T-helper 2 cell treated with Interferon-gamma antibody and Interleukin-4, amounts not matched to agents 100 ng/mL and 5 ng/mL, for 36 hours (primary cell): ENCODE data around the gene MRFAP1. TPM values are rescaled to one million over a fixed set of nuclear protein-coding genes. Genes with fewer than 3 reads are reported as not detected.
"Not testable (repeated sequence)": the region's sequence is repeated elsewhere in the genome, so short reads cannot be mapped to it uniquely, and the experiment has no call there.

Source experiments
- intact Hi-C: fragments of 100-400 bp; cut with micrococcal nuclease; formaldehyde crosslinking; loops from one replicate; pipeline ENCODE4 v1.15.1; 2023
- total RNA-seq: library from RNA; stranded (reverse); gene quantifications from 2 replicates; pipeline ENCODE4 v1.2.3, GENCODE V29; 2022

Gene MRFAP1
- total RNA-seq, 1 donor from 2014 or later: 100 TPM

DNA sequence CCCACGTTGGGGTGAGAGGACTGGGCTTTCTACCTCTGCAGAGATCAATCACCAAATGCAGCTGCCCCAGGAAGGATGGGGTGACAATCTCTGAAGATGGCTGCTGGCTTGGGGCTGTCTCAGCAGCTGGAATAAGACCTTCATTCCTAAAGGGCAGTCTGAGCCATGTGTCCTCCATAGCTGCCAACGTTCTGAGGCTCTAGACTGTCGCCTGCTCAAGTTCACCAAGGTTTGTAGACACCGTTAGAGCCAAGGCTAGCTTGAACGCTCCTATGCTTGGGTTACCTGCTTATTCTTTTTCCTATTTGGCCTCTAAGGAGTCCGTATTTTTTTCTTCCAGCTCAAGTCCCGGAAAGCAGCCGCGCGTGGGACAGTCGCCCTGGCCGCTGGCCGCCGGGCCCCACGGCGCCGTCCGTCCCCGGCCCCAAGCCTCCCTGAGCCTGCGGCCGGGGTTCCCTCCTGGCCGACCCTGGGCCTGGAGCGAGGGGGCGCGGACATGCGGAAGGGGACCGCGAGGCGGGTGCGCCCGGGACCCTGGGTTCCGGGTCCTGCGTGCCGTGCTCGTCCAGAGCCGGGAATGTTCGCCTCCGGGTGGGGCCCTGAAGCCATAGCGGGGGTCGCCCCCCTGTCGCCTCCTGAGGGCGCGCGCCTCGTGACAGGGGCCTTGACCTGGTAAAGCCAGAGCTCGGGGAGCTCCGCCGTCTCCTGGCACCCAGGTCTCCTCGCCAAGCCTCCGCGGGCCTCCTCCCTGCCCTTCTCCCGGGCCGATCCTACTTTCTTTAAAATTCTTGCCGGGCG lies 23.3 kb downstream of the MRFAP1 start:
- intact Hi-C loops: no loop called here

DNA sequence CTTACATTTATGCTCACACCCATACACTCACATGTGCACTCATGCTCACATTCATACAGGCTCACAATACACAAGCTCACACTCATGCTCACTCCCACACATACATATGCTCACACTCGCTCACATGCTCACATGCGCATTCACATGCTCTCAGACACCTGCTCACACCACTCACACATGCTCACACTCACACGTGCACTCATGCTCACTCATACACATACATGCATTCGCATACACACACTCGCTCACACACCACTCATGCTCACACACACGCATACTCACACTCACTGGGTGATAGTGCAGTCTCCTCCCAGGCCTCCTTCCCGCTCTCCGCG lies 24.8 kb downstream of the MRFAP1 start:
- intact Hi-C loops: no loop called here

DNA sequence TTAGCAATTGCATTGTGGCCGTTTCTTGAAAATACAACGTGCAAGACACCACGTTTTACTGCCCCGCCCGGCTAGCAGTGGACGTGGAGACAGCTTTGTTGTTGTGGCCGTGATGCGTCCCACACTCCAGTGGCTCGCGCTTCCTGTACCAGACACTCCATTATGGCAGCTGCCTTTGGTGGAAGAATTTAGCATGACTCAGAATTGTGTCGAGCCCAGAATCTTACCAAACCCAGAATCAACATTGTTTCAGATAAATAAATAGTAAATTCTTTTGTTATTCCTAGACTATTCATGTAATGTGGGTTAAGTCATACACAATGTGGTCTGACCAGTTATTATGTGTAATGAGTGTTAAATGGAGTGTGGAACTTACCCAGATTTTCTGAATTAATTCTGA lies 27.9 kb downstream of the MRFAP1 start:
- intact Hi-C loops: no loop called here

DNA sequence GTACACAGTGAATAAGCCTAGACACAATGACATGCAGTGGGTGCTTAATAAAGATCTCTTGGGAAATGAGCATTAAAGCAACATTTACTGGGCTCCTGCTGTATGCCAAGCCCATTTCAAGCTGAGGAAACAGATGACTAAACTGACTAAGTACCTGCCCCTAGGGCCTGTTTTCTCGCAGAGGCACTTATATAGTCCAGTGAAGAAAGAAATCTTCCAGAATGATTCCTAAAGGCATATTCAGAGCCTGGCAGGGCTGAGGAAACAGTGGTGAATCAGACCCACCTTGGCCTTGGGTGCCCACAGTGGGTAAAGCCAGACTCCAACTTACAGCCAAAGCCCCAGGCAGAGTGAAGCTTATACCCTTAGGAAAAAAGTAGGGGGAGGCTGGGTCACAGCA lies 31.2 kb downstream of the MRFAP1 start:
- intact Hi-C loops: no loop called here

DNA sequence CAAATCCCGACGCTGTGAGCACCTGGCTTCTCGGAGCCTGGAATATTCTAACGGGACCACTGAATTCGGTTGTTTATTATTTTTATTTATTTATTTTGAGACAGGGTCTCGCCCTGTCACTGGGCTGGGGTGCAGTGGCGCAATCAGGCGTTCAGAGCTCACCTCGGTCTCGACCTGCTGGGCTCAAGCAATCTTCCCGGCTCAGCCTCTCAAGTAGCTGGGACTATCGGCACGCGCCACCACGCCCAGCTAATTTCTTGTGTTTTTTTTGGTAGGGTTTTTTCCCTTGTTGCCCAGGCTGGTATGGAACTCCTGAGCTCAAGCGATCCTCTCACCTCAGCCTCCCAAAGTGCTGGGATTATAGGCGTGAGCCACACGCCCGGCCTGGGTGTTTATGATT lies 31.6 kb downstream of the MRFAP1 start:
- intact Hi-C loops: no loop called here

DNA sequence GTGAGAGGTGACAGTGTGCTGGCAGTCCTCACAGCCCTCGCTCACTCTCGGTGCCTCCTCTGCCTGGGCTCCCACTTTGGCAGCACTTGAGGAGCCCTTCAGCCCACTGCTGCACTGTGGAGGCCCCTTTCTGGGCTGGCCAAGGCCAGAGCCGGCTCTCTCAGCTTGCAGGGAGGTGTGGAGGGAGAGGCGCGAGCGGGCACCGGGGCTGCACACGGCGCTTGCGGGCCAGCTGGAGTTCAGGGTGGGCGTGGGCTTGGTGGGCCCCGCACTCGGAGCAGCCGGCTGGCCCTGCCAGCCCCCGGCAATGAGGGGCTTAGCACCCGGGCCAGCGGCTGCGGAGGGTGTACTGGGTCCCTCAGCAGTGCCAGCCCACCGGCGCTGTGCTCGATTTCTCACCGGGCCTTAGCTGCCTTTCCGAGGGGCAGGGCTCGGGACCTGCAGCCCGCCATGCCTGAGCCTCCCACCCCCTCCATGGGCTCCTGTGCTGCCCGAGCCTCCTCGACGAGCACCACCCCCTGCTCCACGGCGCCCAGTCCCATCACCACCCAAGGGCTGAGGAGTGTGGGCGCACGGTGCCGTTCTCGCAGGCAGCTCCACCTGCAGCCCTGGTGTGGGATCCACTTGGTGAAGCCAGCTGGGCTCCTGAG lies 32.2 kb downstream of the MRFAP1 start:
- intact Hi-C loops: not testable (repeated sequence)

DNA sequence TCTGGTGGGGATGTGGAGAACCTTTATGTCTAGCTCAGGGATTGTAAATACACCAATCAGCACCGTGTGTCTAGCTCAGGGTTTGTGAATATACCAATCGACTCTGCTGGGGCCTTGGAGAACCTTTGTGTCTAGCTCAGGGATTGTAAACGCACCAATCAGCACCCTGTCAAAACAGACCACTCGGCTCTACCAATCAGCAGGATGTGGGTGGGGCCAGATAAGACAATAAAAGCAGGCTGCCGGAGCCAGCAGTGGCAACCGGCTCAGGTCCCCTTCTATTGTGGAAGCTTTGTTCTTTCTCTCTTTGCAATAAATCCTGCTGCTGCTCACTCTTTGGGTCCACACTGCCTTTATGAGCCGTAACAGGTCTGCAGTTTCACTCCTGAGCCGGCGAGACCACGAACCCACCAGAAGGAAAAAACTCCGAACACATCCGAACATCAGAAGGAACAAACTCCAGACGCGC lies 32.7 kb downstream of the MRFAP1 start:
- intact Hi-C loops: not testable (repeated sequence)

DNA sequence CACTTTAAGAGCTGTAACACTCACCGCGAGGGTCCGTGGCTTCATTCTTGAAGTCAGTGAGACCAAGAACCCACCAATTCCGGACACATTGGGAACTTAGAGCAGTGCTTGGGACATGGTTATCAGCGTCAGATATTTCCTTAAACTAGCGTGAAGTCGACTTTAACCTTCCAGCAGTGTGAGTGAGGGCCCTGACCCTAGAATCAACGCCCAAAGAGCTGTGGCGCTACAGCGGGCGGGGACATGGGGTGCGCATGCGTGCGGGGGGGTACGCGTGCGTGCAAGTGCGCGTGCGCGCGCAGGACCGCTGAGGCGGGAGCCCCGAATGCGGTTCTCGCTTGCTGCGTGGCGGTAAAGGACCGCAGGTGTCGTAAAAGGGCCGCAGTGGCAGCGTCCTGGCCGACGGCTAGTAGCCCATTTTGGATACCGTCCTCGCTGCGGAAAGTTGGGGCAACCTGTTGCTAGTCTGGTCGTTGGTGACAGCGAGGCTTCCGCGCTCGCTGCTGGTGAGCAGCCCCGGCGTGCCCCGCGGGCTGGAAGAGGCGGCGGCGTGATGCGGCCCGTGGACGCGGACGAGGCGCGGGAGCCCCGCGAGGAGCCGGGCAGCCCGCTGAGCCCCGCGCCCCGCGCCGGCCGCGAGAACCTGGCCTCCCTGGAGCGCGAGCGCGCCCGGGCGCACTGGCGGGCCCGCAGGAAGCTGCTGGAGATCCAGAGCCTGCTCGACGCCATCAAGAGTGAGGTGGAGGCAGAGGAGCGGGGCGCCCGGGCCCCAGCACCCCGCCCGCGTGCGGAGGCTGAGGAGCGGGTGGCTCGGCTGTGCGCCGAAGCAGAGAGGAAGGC lies 33.4 kb downstream of the MRFAP1 start:
- intact Hi-C loops: loop anchor here (1.0 kb wide), 8 partner anchors 15 to 394 kb away; partner anchors contain the start of genes BLOC1S4, GRPEL1, KIAA0232 and MRFAP1L1

DNA sequence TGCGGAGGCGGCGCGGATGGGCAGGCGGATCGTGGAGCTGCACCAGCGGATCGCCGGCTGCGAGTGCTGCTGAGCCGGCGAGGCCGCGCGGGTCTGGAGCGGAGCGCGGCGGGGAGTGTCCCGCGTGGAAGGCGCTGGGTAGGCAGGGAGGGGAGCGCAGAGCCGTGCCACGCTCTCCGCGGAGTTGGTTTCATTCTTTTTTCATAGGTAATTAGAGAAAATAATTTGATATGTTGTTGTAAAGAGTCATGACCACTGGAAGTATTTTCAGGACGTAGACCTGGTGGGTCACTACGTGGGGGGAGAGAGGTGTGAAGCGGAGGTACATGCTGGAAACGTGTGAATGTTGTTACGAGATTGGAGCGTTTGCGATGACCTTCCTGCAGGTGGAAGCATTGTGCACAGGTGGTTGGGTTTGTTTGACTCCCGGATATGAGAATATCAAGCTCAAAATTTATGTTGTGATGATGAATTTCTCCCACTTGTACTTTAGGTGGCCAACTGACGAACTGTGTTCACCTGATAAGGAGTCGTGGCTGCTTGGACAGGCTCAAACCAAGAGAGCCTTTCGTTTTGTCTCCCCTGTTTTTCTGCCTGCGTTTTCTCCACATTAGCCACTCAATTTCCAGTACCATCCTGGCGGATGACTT lies 34.1 kb downstream of the MRFAP1 start:
- intact Hi-C loops: loop anchor here (1.0 kb wide), 8 partner anchors 15 to 394 kb away; partner anchors contain the start of genes BLOC1S4, GRPEL1, KIAA0232 and MRFAP1L1

DNA sequence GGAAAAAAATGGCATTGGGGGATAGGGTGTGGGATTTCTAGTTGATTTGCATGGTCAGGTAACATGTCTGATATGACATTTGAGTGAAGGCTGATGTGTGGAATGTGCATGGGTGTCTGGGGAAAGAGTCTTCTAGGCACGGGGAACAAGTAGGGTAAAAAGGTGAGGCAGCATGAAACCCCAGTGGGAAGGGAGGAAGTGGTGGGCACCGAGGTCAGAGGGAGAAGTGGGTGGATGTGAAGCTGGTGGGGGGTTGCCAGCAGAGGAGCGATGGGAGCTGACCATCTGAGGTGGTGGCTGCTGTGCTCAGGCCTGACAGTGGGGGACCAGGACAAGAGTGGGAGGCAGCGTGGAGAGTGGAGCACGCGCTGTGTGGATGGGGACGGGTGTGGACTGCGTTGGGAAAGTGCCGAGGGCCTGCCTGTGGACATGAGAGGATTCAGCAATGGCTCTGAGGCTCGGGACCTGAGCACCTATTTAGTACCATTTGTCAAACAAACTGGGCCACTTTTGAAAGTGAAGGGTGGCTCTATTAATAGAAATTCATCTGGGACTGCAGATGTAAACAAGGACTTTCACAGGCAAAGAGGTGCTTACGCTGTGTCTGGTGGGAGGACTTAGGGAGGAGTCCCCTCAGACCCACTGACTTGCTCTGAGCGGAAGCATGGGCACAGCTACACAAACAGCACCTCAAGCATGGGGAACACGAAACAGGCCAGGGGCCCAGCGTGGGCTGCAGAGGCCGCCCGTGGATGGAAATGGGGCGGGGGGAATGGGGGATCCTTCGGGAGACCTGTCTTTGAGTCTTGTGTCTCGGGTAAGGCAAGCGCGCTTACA lies 36.5 kb downstream of the MRFAP1 start:
- intact Hi-C loops: no loop called here

DNA sequence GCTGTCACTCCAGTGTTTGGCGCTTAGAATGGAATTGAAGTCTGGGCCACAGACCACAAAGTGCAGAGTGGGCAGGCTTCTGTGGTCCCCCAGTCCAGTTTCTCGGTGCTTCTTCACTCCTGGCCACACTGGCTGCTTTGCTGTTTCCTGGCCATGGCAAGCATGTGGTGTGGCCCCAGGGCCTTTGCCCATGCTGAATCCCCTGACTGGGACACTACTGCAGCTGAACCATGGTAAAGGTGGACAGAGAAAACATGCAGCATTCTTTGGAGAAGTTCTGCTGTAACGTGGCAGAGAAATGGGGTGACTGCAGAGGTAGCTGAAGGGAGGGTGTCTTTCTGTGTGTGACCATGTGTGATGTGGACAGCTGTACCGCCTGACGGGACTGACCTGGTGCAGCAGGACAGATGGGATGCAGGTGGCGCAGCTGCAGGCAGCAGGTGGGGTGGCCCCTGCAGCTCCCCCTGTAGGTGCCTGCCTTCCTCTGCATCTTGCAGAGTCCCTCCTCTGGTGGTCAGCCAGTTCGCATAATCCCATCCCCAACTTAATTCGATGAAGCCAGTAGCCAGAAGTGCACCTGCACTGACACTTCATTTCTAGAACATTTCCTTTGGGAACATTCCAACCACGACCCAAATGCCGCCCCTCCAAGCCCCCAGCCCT lies 40.0 kb downstream of the MRFAP1 start:
- intact Hi-C loops: no loop called here

DNA sequence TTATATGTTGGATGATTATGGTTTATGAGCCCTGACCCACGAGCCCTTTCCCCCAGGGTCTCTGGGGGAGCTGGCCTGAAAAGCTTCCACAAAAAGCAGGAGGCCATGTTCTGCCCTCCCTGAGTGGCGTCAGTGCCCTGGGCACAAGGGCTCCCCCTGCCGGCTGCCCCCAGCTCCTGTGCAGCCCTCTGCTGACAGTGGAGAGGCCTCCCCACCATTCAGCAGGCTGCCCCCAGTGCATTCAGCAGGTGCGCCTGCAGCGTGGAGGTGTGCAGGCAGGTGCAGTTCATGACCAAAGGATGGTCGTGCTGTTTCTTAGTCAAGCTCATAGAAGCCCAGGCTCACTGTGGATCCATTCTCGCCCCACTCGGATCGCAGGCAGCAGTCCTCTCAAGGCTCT lies 40.7 kb downstream of the MRFAP1 start:
- intact Hi-C loops: no loop called here

DNA sequence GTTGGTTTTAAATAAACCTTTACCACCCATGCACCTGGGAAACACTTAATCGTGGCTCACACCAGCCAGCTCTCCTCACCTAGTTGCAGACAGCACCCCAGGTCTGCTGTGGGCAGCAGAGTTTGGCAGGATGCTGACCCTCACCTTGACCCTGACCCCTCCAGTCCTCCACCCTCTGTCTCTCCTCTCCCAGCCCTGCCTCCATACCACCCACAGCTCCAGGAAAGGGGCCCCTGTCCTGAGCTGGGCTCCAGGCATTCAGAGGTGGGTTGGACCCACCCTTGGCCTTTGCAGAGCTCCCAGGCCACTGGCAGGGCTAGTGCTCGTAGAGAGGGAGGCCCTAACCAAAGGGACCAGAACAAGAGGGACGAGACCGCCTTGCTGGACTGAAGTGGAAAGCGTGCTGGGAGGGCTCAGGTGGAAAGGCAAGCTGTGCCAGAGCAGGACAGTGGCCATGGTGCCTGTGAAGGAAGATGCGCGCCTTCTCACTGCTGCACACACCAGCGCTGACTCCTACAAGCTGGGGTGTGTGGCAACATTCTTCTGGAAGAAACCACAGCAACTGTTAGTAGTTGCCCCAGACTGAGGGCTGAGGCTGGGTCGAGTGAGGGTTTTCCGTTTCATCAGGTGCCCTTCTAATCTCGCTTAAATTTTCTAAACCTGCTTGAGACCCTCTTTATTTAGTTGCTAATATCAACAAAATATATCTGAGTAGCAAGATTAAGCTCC lies 42.5 kb downstream of the MRFAP1 start:
- intact Hi-C loops: no loop called here

DNA sequence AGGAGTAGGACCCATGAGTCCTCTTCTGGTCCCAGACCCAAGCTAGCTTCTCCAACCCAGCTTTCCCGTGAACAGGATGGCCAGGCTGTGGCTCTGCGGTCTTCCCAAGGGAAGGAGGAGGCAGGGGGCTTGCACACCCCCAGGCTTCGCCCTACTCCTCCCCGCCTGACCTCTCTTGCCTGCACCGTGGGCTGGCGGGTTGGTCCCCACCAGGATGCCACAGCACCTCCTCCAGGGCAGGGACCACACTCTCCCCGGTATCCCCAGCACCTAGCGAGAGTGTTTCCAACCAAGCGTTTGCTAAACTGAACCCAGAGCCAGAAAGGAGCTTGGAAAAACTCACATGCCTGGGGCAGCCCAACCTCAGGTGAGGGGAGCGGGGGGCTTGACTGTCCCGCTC lies 44.2 kb downstream of the MRFAP1 start:
- intact Hi-C loops: no loop called here

DNA sequence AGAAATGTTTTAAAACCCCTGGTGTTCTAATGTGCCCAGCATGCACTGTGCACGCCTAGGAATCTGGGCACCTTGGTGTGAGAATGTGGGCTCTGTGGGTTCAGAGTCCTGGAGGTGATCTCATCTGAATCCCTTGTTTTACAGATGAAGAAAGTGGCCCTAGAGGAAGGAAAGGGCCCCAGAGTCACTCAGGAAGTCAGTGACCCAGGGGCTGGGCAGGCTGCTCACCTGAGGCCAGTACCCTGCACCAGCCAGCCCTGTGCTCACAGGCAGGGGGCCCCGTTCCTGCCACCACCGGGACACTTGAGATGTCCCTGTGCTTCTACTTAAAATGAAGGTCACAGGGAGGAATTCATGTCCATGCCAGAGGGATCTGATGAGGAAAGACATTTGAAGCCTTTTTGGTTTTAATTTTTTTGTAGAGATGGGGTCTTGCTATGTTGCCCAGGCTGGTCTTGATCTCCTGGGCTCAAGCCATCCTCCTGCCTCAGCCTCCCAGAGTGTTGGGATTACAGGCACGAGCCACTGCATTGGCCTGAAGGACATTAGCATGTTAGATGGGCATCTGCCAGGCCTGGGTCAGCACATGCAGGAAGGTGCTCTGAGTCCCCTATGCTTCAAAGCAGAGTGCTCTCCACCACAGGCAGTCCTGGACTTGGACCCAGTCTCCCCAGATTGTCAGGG lies 45.8 kb downstream of the MRFAP1 start:
- intact Hi-C loops: no loop called here

DNA sequence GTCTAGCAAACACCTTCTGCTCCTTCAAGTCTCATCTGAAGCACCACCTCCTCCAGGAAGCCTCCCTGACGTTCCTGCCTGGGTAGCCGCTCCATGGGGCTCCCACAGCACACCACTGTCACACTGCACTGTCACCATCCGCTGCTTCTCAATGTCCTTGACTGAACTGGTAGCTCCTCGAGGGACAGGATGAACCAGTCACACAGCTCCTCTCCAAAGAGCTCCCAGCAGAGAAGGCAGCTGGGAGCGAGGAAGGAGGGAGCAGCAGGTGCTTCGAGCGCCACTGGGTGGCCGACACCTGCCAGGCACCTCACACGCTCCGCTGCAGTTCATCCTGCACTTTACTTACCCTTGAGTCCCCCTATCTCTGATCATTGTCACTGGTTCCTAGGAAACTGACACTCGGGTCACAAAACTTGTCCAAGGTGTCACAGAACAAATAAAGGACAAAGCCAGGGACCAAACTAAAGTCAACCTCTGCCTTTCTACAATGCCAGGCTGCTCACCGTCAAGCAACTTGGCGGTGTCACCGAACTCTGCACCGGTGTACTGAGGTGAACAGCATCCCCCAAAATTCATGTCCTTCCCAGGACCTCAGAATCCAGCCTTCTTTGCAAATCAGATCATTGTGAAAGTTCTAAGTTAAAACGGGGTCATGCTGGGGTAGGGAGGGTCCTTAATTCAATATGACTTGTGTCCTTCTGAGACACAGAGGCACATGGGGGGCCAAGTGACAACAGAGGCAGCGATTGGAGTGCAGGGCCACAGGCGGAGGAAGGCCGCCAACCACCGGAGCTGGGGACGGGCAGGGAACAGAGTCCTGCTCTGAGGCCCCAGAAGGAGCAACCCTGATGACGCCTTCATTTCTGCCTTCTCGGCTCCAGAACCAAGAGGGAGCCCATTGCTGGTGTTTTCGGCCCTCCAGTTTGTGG lies 47.7 kb downstream of the MRFAP1 start:
- intact Hi-C loops: no loop called here

DNA sequence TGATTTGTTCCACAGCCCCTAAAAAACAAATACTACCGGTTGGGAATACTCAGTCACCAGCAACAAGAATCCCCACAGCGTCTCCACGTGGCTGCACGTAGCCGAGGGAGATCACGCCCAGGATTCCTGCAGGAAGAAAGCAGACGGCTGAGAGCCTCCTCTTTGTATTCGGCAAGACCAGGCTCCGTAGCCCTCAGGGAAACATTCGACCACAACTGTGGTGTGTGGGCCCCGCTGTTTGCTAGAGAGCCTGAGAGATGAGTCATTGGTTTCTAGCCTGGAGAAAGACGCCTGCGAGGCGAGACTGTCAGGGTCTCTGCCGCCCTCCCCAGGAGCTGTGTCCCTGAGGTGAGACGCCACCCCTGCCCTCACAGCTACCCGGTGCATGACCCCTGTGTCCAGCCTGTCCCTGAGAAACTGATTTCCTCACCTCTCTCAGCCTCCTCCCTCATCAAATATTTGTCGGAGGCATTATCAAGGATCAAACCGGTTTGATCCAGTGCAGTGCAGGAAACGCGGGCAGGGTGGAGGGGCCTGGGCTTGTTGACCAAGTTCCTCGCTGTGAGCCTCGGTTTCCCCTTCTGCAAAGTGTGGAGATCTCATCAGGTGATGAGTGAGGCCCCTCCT lies 48.5 kb downstream of the MRFAP1 start:
- intact Hi-C loops: loop anchor here (1.0 kb wide), 2 partner anchors 15 to 20 kb away; partner anchors contain the start of gene MRFAP1L1
